Astrocyte (in vitro differentiated cells and primary cell): ENCODE measurements around the gene JMJD1C. TPM values are rescaled to one million over a fixed set of nuclear protein-coding genes. Genes with fewer than 3 reads are reported as not detected.

Experiments used
- DNase-seq: peaks from one replicate; pipeline ENCODE4 v3.0.0-alpha.2; 2010; ENCODE audit warnings: low read depth
- FAIRE-seq: peaks from 2 replicates; lab custom pipeline; 2011; peaks lifted over from hg19 to GRCh38; lab: Jason Lieb, UNC
- H2AFZ ChIP-seq: 2 replicates; pipeline ENCODE4 v1.6.0; 2012; ENCODE audit warnings: low read depth, low read length, inconsistent platforms
- H3K27ac ChIP-seq: 2 replicates; pipeline ENCODE4 v1.5.1; 2011; ENCODE audit warnings: low read depth, low read length, inconsistent platforms
- H3K27me3 ChIP-seq: 2 replicates; pipeline ENCODE4 v1.6.0; 2011; ENCODE audit warnings: low read length, inconsistent platforms; ENCODE audit not compliant: insufficient read depth
- H3K36me3 ChIP-seq: 2 replicates; pipeline ENCODE4 v1.5.1; 2011; ENCODE audit warnings: low read length, inconsistent platforms; ENCODE audit not compliant: insufficient read depth
- H3K4me1 ChIP-seq: 2 replicates; pipeline ENCODE4 v1.5.1; 2011; ENCODE audit warnings: low read length, inconsistent platforms; ENCODE audit not compliant: insufficient read depth
- H3K4me2 ChIP-seq: 2 replicates; pipeline ENCODE4 v1.6.0; 2012; ENCODE audit warnings: low read length, inconsistent platforms
- H3K4me3 ChIP-seq: 2 replicates; pipeline ENCODE4 v1.5.1; 2011; ENCODE audit warnings: low read depth, mild to moderate bottlenecking, low read length, inconsistent platforms; ENCODE audit not compliant: insufficient read depth
- H3K79me2 ChIP-seq: 2 replicates; pipeline ENCODE4 v1.6.0; 2012; ENCODE audit warnings: mild to moderate bottlenecking, low read length, inconsistent platforms; ENCODE audit not compliant: insufficient read depth
- H3K9ac ChIP-seq: 2 replicates; pipeline ENCODE4 v1.6.0; 2012; ENCODE audit warnings: mild to moderate bottlenecking, low read length, inconsistent platforms
- H3K9me3 ChIP-seq: 2 replicates; pipeline ENCODE4 v1.5.1; 2012; ENCODE audit warnings: low read depth, mild to moderate bottlenecking, low read length, inconsistent platforms; ENCODE audit not compliant: insufficient read depth
- H4K20me1 ChIP-seq: 2 replicates; pipeline ENCODE4 v1.6.0; 2012; ENCODE audit warnings: low read length, inconsistent platforms; ENCODE audit not compliant: insufficient read depth
- H3K27ac Mint-ChIP-seq: one replicate; pipeline ENCODE4 v1.8.0; 2021; ENCODE audit warnings: mild to moderate bottlenecking, mixed read lengths; ENCODE audit not compliant: unreplicated experiment
- H3K27me3 Mint-ChIP-seq: one replicate; pipeline ENCODE4 v1.8.0; 2021; ENCODE audit warnings: low read depth, mixed read lengths; ENCODE audit not compliant: unreplicated experiment
- H3K36me3 Mint-ChIP-seq: one replicate; pipeline ENCODE4 v1.8.0; 2021; ENCODE audit warnings: low read depth, mixed read lengths; ENCODE audit not compliant: unreplicated experiment
- H3K4me1 Mint-ChIP-seq: one replicate; pipeline ENCODE4 v1.8.0; 2021; ENCODE audit warnings: low read depth, mixed read lengths; ENCODE audit not compliant: unreplicated experiment
- H3K4me3 Mint-ChIP-seq: one replicate; pipeline ENCODE4 v1.8.0; 2021; ENCODE audit warnings: mild to moderate bottlenecking, moderate library complexity, mixed read lengths; ENCODE audit not compliant: unreplicated experiment
- H3K9me3 Mint-ChIP-seq: one replicate; pipeline ENCODE4 v1.8.0; 2021; ENCODE audit warnings: mild to moderate bottlenecking, mixed read lengths; ENCODE audit not compliant: unreplicated experiment
- EZH2 ChIP-seq: IDR thresholded peaks from 2 replicates; pipeline ENCODE4 v1.6.1; 2012; ENCODE audit warnings: mild to moderate bottlenecking, low read length, inconsistent platforms; ENCODE audit not compliant: insufficient read depth
- total RNA-seq: library from RNA; stranded (reverse); gene quantifications from 2 replicates; pipeline ENCODE4 v1.2.1, GENCODE V29; 2021
- TF ChIP-seq, protein P1 (sequence below): IDR thresholded peaks from 2 replicates; pipeline ENCODE4 v1.5.1; 2011; ENCODE audit warnings: low read depth, mild to moderate bottlenecking, inconsistent platforms, low read length, moderate library complexity; ENCODE audit not compliant: insufficient read depth

Gene JMJD1C
- total RNA-seq, 1 donor from 2014 or later: 61.0 TPM

GRCh38 chr10:63506554-63506953, 40.8 kb upstream of the JMJD1C start:
- peaks cover 7% of the 10 kb centered on the region for H3K4me1 Mint-ChIP-seq
- Histone ChIP-seq H3K4me1 (no peaks in the 10 kb centered on the region), H3K79me2 (peaks cover 94% of the 10 kb centered on the region), H2AFZ (no peak overlapping the region), H3K27me3 (no peaks in the 10 kb centered on the region), H3K36me3 (no peaks in the 10 kb centered on the region), H4K20me1 (peaks cover 40% of the 10 kb centered on the region), H3K4me3 (no peak overlapping the region), H3K9ac (no peak overlapping the region), H3K4me2 (no peak overlapping the region), H3K9me3 (no peaks in the 10 kb centered on the region), H3K27ac (no peak overlapping the region)
- H3K27ac Mint-ChIP-seq: no peak overlapping the region
- no peaks in the 10 kb centered on the region for H3K27me3 Mint-ChIP-seq
- TF ChIP-seq, protein P1, sequence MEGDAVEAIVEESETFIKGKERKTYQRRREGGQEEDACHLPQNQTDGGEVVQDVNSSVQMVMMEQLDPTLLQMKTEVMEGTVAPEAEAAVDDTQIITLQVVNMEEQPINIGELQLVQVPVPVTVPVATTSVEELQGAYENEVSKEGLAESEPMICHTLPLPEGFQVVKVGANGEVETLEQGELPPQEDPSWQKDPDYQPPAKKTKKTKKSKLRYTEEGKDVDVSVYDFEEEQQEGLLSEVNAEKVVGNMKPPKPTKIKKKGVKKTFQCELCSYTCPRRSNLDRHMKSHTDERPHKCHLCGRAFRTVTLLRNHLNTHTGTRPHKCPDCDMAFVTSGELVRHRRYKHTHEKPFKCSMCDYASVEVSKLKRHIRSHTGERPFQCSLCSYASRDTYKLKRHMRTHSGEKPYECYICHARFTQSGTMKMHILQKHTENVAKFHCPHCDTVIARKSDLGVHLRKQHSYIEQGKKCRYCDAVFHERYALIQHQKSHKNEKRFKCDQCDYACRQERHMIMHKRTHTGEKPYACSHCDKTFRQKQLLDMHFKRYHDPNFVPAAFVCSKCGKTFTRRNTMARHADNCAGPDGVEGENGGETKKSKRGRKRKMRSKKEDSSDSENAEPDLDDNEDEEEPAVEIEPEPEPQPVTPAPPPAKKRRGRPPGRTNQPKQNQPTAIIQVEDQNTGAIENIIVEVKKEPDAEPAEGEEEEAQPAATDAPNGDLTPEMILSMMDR: no peak
- TF ChIP-seq EZH2: no peak
- H3K4me3 Mint-ChIP-seq: no peak overlapping the region
- no peaks in the 10 kb centered on the region for H3K9me3 Mint-ChIP-seq
- no peaks in the 10 kb centered on the region for H3K36me3 Mint-ChIP-seq
- FAIRE-seq (no peak), DNase-seq (no peak)

GRCh38 chr10:63505562-63505961, 39.8 kb upstream of the JMJD1C start:
- no peaks in the 10 kb centered on the region for H3K9me3 Mint-ChIP-seq
- no peaks in the 10 kb centered on the region for H3K27me3 Mint-ChIP-seq
- no peak overlapping the region for H3K4me3 Mint-ChIP-seq
- Histone ChIP-seq H3K4me3 (no peak overlapping the region), H3K27me3 (no peaks in the 10 kb centered on the region), H3K36me3 (no peaks in the 10 kb centered on the region), H3K27ac (no peak overlapping the region), H4K20me1 (peaks cover 38% of the 10 kb centered on the region), H3K4me2 (no peak overlapping the region), H3K9me3 (no peaks in the 10 kb centered on the region), H3K9ac (no peak overlapping the region), H3K4me1 (no peaks in the 10 kb centered on the region), H2AFZ (no peak overlapping the region), H3K79me2 (peaks cover 92% of the 10 kb centered on the region)
- FAIRE-seq (no peak), DNase-seq (no peak)
- H3K4me1 Mint-ChIP-seq: peaks cover 7% of the 10 kb centered on the region
- no peak overlapping the region for H3K27ac Mint-ChIP-seq
- TF ChIP-seq, protein P1: no peak
- no peak for TF ChIP-seq EZH2
- H3K36me3 Mint-ChIP-seq: no peaks in the 10 kb centered on the region

DNA sequence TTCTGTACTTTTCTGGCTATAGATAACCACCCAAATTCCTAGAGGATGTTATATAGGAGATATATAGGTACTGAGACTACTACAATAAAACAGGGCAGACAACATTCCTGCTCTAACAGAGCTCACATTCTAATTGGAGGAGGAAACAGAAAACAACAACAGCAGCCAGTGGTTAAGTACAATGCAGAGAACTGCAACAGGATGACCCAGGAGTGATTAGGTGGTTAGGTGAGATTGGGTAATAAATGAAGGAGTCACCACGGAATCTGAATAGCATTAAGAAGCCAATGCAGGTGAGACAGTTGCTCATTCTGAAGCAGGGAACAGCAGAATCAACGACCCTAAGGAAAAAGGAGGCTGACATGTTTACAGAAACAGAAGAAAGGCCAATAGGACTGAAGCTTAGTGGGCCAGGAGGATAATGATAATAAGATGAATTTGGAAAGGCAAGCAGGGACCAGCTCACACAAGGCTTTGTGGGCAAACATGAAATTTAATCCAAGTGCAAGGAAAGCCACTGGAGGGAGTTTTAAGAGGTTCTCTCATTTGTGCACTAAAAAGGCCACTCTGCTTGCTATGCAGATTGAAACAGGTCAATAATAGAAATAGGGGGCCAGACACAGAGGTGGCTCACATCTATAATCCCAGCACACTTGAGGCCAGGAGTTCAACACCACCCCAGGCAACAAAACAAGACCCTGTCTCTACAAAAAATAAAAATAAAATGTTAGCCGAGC, 38.5 kb upstream of the JMJD1C start:
- Histone ChIP-seq H3K9me3 (no peaks in the 10 kb centered on the region), H3K4me2 (no peak overlapping the region), H2AFZ (no peak overlapping the region), H3K27me3 (no peaks in the 10 kb centered on the region), H3K4me3 (no peak overlapping the region), H3K79me2 (peaks cover 93% of the 10 kb centered on the region), H4K20me1 (peaks cover 45% of the 10 kb centered on the region), H3K27ac (no peak overlapping the region), H3K36me3 (no peaks in the 10 kb centered on the region), H3K9ac (no peak overlapping the region), H3K4me1 (no peaks in the 10 kb centered on the region)
- no peak overlapping the region for H3K4me3 Mint-ChIP-seq
- H3K27ac Mint-ChIP-seq: no peak overlapping the region
- no peak for DNase-seq
- peaks cover 7% of the 10 kb centered on the region for H3K4me1 Mint-ChIP-seq
- no peak for FAIRE-seq
- H3K36me3 Mint-ChIP-seq: no peaks in the 10 kb centered on the region
- no peaks in the 10 kb centered on the region for H3K9me3 Mint-ChIP-seq
- TF ChIP-seq EZH2: no peak
- H3K27me3 Mint-ChIP-seq: no peaks in the 10 kb centered on the region
